GM13977 (cell line): ENCODE data around the gene DSE.

Experiments used
- DNase-seq: peaks from one replicate; pipeline ENCODE4 v3.0.0; 2012; ENCODE audit warnings: low spot score
- CTCF ChIP-seq: IDR thresholded peaks from 2 replicates; pipeline ENCODE4 v1.5.1; 2012; ENCODE audit warnings: mild to moderate bottlenecking, control low read depth; ENCODE audit not compliant: insufficient read depth; ENCODE audit errors: extremely low read depth, missing control alignments
- in situ Hi-C: fragments of 300-500 bp; cut with MboI; formaldehyde crosslinking; loops from one replicate; pipeline ENCODE4 v1.12.0; 2022; ENCODE audit warnings: low sequenced_read_pairs, low pct_unique_long_range_greater_than_20kb, mixed read lengths, inconsistent platforms; ENCODE audit not compliant: unreplicated experiment

DSE gene

DNA sequence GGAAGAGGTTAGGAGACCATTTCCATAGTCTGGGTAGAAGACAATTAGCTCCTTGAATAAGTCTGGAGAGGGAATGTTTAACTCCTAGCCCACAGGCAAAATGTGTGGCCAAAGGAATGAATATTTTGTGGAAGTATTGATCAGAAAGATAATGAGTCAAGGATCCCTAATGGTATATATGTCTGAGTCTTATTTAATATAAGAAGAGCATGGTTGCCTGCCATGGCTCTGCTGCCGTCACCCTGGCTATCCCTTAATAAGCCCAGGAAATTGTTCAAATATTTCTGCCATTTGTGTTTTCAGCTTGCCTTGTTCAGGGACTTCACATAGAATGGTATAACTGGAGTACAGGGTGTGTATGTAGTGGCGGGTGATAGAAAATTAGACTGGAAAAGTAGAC lies 72.4 kb downstream of the DSE start:
- in situ Hi-C loops = no loop called here
- no peak for DNase-seq
- no peak for TF ChIP-seq CTCF

GRCh38 chr6:116444092-116444491 lies 73.3 kb downstream of the DSE start:
- in situ Hi-C loops = no loop called here
- TF ChIP-seq CTCF = peak; percentile 61
- no peak for DNase-seq

GRCh38 chr6:116444575-116444974 lies 73.8 kb downstream of the DSE start:
- no peak for DNase-seq
- TF ChIP-seq CTCF = no peak
- in situ Hi-C loops = no loop called here

- in situ Hi-C loops = no loop called here
- no peak for TF ChIP-seq CTCF
- DNase-seq = no peak
Measured at GRCh38 chr6:116445102-116445501, 74.4 kb downstream of the DSE start.

- TF ChIP-seq CTCF = no peak
- in situ Hi-C loops = no loop called here
- no peak for DNase-seq
Measured at GRCh38 chr6:116446399-116446798, 75.7 kb downstream of the DSE start.

DNA sequence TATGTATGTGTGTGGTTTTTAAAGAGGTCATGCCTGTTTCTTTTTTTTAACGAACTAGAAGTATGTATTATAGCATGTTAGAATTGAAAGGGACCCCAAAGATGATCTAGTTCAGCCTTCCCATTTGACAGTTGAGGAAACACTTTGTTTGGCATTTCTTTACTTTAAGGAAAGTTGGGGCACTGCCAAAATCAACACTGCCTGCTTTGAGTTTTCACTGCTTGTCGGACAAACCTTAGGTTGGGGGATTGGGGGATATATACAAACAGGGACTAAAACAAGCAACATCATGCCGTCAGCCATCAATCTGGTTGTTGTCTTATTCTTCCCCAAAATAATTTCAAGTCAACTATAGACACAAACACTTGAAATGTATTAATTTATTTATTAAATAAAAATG lies 76.3 kb downstream of the DSE start:
- DNase-seq = no peak
- in situ Hi-C loops = no loop called here
- TF ChIP-seq CTCF = no peak

DNA sequence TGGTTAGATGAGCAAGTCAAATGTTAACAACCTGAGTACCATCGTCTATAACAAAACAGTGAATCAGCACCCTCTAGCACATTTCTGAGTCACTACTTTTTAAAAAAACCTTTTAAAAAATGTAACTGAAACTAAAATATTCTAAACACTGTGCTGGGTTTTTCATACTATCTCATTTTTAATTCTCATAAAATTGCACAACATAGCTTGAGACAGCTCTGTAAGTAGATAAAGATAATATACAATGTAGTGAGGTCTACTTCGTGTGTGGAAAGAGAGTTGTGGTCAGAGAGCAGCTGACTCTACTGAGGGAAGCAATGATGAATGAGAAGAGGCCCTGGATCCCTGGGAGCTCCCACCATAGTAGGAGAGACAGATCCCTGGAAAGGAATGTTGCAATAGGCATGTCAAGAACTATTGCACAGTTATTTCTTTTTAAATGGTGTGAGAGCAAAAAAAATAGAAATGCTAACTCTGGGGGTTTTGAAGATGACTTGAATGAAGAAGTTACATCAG lies 76.8 kb downstream of the DSE start:
- DNase-seq = no peak
- TF ChIP-seq CTCF = peak; percentile 9
- in situ Hi-C loops = no loop called here
